PC-3 (cell line): ENCODE data around the gene DLEC1.
"Not testable (repeated sequence)": the region's sequence is repeated elsewhere in the genome, so short reads cannot be mapped to it uniquely, and the experiment has no call there.

Source experiments
- CTCF ChIP-seq: fragments of 300-600 bp; sonication (generic); conservative IDR thresholded peaks from 2 replicates; pipeline ENCODE4 v1.5.1; 2017; ENCODE audit warnings: antibody characterized with exemption, low read depth, mild to moderate bottlenecking, low read length
- EZH2 ChIP-seq: fragments of 300-600 bp; sonication (generic); IDR thresholded peaks from one replicate; pipeline ENCODE4 v1.6.1; 2017; ENCODE audit warnings: antibody characterized with exemption, mild to moderate bottlenecking, low read length; ENCODE audit not compliant: unreplicated experiment
- EZH2phosphoT487 ChIP-seq: fragments of 300-600 bp; sonication (generic); IDR thresholded peaks from 2 replicates; pipeline ENCODE4 v1.6.1; 2018; ENCODE audit warnings: mild to moderate bottlenecking, antibody characterized with exemption, low read length, borderline replicate concordance

GRCh38 chr3:38082296-38082695 is 43.3 kb downstream of the DLEC1 start:
- TF ChIP-seq CTCF, EZH2, EZH2phosphoT487: not testable (repeated sequence)
